ENCODE results near the gene HELQ. TPM values are rescaled to one million over a fixed set of nuclear protein-coding genes. Genes with fewer than 3 reads are reported as not detected.

The HELQ gene
- total RNA-seq, 1 experiment from 2014 or later = 6.7 TPM

DNA sequence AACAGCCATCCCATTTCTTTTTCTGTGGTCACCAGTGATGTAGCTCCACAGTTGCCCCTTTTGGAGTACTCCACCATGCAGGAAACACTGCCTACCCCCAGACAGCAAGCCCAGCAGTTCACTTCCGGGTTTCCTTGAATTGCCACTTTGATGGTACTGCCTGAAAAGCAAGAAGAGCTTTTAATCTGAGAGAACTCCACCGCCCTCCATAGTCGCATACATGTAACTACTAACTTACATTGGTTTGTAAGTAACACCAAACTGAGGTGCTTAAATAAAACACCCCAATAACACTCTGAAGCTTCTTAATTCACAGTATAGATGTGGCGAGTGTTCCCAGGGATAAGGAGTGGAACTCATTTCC, 67.3 kb downstream of the HELQ start:
- Histone ChIP-seq H3K4me3 (no peak overlapping the region), H3K27me3 (no peaks in the 10 kb centered on the region), H3K9me3 (no peaks in the 10 kb centered on the region), H3K36me3 (no peaks in the 10 kb centered on the region)
- DNase-seq = no peak

- Histone ChIP-seq H3K9me3 (no peaks in the 10 kb centered on the region), H3K27me3 (no peaks in the 10 kb centered on the region), H3K36me3 (no peaks in the 10 kb centered on the region), H3K4me3 (no peak overlapping the region)
- DNase-seq = no peak
Measured at GRCh38 chr4:83387476-83388312, 67.9 kb downstream of the HELQ start.

- Histone ChIP-seq H3K9me3 (no peaks in the 10 kb centered on the region), H3K4me3 (no peak overlapping the region), H3K36me3 (no peaks in the 10 kb centered on the region), H3K27me3 (no peaks in the 10 kb centered on the region)
- DNase-seq = no peak
Measured at GRCh38 chr4:83387012-83387411, 68.6 kb downstream of the HELQ start.

- DNase-seq = no peak
- Histone ChIP-seq H3K4me3 (no peak overlapping the region), H3K36me3 (no peaks in the 10 kb centered on the region), H3K27me3 (no peaks in the 10 kb centered on the region), H3K9me3 (no peaks in the 10 kb centered on the region)
Measured at GRCh38 chr4:83382850-83383249, 72.8 kb downstream of the HELQ start.

GRCh38 chr4:83381173-83381572, 74.5 kb downstream of the HELQ start:
- H3K36me3 ChIP-seq = no peaks in the 10 kb centered on the region
- no peaks in the 10 kb centered on the region for H3K27me3 ChIP-seq
- no peak for DNase-seq
- H3K4me3 ChIP-seq = no peak overlapping the region
- H3K9me3 ChIP-seq = no peaks in the 10 kb centered on the region

- DNase-seq = no peak
- Histone ChIP-seq H3K9me3 (no peaks in the 10 kb centered on the region), H3K36me3 (no peaks in the 10 kb centered on the region), H3K27me3 (no peaks in the 10 kb centered on the region), H3K4me3 (no peak overlapping the region)
Measured at GRCh38 chr4:83378419-83378818, 77.2 kb downstream of the HELQ start.

GRCh38 chr4:83372931-83373330, 82.7 kb downstream of the HELQ start:
- DNase-seq = no peak
- Histone ChIP-seq H3K27me3 (no peaks in the 10 kb centered on the region), H3K9me3 (no peaks in the 10 kb centered on the region), H3K36me3 (no peaks in the 10 kb centered on the region), H3K4me3 (no peak overlapping the region)

- DNase-seq = no peak
- no peaks in the 10 kb centered on the region for H3K36me3 ChIP-seq
- H3K9me3 ChIP-seq = no peaks in the 10 kb centered on the region
- H3K4me3 ChIP-seq = no peak overlapping the region
- H3K27me3 ChIP-seq = no peaks in the 10 kb centered on the region
Measured at GRCh38 chr4:83371936-83372335, 83.7 kb downstream of the HELQ start.

GRCh38 chr4:83371235-83371634, 84.4 kb downstream of the HELQ start:
- H3K9me3 ChIP-seq = no peaks in the 10 kb centered on the region
- DNase-seq = no peak
- no peaks in the 10 kb centered on the region for H3K27me3 ChIP-seq
- H3K36me3 ChIP-seq = no peaks in the 10 kb centered on the region
- H3K4me3 ChIP-seq = no peak overlapping the region

DNA sequence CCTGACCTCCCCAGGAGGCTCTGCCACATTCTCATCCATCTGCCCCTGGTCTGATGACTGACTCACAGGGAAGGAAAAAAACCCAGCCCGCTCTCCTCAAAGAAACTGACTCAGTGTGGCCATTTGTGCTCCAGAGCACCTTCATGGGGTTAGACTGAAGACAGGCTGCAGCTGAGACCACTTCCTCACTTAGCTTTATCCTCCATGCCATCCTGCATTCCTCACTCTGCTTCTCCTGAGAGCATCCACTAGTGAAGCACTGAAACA, 85.0 kb downstream of the HELQ start:
- no peak overlapping the region for H3K4me3 ChIP-seq

GRCh38 chr4:83369831-83370639, 85.6 kb downstream of the HELQ start:
- H3K36me3 ChIP-seq = no peaks in the 10 kb centered on the region
- no peaks in the 10 kb centered on the region for H3K27me3 ChIP-seq
- no peak overlapping the region for H3K4me3 ChIP-seq
- H3K9me3 ChIP-seq = no peaks in the 10 kb centered on the region
- DNase-seq = no peak

More for the DNA sequence above, 85.0 kb downstream of the HELQ start:
- H3K36me3 ChIP-seq = no peaks in the 10 kb centered on the region
- no peaks in the 10 kb centered on the region for H3K27me3 ChIP-seq
- DNase-seq = no peak
- no peaks in the 10 kb centered on the region for H3K9me3 ChIP-seq

GRCh38 chr4:83364312-83364711, 91.3 kb downstream of the HELQ start:
- Histone ChIP-seq H3K27me3 (no peaks in the 10 kb centered on the region), H3K36me3 (no peaks in the 10 kb centered on the region), H3K9me3 (no peaks in the 10 kb centered on the region), H3K4me3 (no peak overlapping the region)
- no peak for DNase-seq

DNA sequence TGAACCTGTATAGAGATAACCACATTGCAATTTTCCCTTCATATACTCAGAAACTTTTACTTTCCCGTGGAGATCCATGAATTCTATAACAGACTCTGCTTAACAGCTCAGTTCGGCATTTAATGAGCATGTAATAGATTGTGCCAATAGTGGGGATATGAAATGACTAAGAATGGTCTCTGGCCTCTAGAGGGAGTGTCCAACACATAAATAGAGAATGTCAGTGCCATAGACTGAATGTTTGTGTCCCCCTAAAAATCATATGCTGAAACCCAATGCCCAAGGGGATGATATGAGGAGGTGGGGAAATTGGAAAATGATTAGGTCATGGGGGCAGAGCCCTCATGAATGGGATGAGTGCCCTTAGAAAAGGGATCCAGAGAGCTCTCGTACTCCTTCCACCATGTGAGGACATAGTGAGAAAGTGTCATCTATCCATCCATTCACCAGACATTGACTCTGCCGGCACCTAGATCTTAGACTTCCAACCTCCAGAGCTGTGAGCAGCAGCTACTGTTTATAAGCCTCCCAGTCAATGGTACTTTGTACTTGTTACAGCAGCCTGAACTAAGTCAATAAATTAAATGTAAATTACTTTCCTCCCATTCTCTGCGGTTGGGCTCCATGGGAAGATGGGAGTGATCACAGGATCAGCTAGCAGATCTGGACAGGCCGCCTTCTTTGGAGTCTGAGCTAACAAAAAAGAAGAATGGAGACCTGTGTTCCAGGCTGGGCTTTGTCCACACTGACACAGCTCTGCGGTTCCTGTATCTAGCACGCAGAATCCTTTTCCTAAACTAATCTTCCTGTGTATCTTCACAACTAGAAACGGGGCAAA, 92.9 kb downstream of the HELQ start:
- H3K4me3 ChIP-seq = no peak overlapping the region
- no peaks in the 10 kb centered on the region for H3K36me3 ChIP-seq
- DNase-seq = no peak
- no peaks in the 10 kb centered on the region for H3K9me3 ChIP-seq
- no peaks in the 10 kb centered on the region for H3K27me3 ChIP-seq

DNA sequence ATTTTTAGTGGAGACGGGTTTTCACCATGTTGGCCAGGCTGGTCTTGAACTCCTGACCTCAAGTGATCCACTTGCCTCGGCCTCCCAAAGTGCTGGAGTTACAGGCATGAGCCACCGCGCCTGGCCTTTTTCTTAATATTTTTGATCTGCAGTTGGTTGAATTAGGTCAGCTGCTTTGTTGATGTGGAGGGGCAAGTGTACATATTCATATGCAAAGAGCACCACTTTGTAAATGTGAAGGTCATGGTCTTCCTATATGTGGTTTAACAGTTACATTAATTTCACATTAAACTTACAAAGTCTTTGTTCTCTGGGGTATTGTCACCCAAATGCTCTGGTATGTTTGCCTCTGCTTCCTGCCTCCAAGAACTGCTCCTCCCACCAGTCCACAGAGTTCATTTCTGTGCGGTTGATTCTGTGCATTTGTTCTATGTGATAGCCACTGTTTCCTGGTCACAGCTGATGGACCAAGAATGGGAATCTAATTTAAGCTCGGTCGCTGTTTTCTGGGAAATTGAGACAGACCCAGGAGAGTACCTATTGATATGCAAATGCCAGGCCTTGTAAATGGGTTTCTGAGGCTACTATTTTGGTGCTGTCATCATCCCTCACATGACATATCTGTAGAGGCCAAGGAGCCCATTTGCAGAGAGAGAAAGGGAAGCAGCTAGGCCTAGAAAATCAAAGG, 94.1 kb downstream of the HELQ start:
- Histone ChIP-seq H3K36me3 (no peaks in the 10 kb centered on the region), H3K9me3 (no peaks in the 10 kb centered on the region), H3K4me3 (no peak overlapping the region), H3K27me3 (no peaks in the 10 kb centered on the region)
- DNase-seq = no peak

DNA sequence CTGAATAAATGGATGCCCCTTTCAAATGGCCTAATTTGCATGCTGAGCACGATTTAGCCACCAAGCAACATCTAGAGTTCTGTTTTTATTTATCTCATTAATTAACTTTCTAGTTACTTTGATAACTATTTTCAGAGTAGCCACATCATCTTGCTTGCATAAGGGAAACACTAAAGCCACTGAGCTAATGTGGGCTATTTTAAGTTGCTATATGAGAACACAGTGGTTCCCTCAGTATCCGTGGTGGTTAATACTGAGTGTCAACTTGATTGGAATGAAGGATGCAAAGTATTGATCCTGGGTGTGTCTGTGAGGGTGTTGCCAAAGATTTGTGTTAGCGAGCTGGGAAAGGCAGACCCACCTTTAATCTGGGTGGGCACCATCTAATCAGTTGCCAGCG, 95.6 kb downstream of the HELQ start:
- H3K27me3 ChIP-seq = no peaks in the 10 kb centered on the region
- DNase-seq = no peak
- no peaks in the 10 kb centered on the region for H3K9me3 ChIP-seq
- no peaks in the 10 kb centered on the region for H3K36me3 ChIP-seq
- no peak overlapping the region for H3K4me3 ChIP-seq

DNA sequence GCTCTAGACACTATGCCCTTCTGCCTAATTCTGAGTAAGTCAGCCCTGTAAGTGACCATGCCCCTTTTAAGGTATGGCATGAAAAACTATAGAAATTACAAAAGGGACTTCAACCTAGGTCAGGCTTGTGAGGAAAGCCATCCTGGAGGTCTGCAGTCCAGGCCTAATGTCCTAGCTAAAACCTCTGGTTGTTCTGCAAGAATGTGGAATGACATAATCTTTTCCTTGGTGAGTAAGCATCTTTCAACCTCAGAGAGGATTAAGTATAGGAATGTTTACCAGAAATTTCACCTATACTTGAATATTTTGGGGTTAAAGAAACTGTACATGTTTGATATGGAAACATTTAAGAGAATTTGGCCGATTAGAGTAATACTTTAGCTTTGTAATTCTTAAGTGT, 97.2 kb downstream of the HELQ start:
- Histone ChIP-seq H3K9me3 (no peaks in the 10 kb centered on the region), H3K4me3 (no peak overlapping the region), H3K36me3 (no peaks in the 10 kb centered on the region), H3K27me3 (no peaks in the 10 kb centered on the region)
- DNase-seq = peak; percentile 26

All from MG63 (cell line).